RWPE2 (cell line): ENCODE data around the gene SPTLC2.

ENCODE experiments used
- ATAC-seq: fragments of 200-7000 bp; cut with Tn5 transposase; 3 replicates; pipeline ENCODE4 v1.9.1; 2021; ENCODE audit warnings: low read depth
- DNase-seq: peaks from one replicate; pipeline ENCODE4 v3.0.0-alpha.2; 2020; ENCODE audit warnings: low spot score
- H3K27ac ChIP-seq: fragments of 450-650 bp; 2 replicates; pipeline ENCODE4 v1.5.1; 2017; ENCODE audit warnings: mild to moderate bottlenecking; ENCODE audit not compliant: poor library complexity, severe bottlenecking
- H3K27me3 ChIP-seq: fragments of 250-450 bp; sonication (Bioruptor Pico); 2 replicates; pipeline ENCODE4 v1.5.1; 2021; ENCODE audit warnings: mild to moderate bottlenecking, moderate library complexity; ENCODE audit not compliant: insufficient read depth, poor library complexity, severe bottlenecking
- H3K36me3 ChIP-seq: fragments of 250-450 bp; sonication (Bioruptor Pico); 2 replicates; pipeline ENCODE4 v1.5.1; 2020; ENCODE audit warnings: low read depth, mild to moderate bottlenecking, moderate library complexity
- H3K4me1 ChIP-seq: fragments of 250-450 bp; sonication (Bioruptor Pico); 2 replicates; pipeline ENCODE4 v1.5.1; 2021; ENCODE audit warnings: mild to moderate bottlenecking, moderate library complexity; ENCODE audit not compliant: insufficient read depth, poor library complexity, severe bottlenecking
- H3K4me3 ChIP-seq: fragments of 250-450 bp; sonication (Bioruptor Pico); 2 replicates; pipeline ENCODE4 v1.5.1; 2021; ENCODE audit warnings: mild to moderate bottlenecking, moderate library complexity; ENCODE audit not compliant: severe bottlenecking
- H3K9me3 ChIP-seq: fragments of 250-450 bp; sonication (Bioruptor Pico); 2 replicates; pipeline ENCODE4 v1.5.1; 2021; ENCODE audit warnings: mild to moderate bottlenecking, moderate library complexity; ENCODE audit not compliant: severe bottlenecking
- TF ChIP-seq, protein P1 (sequence below): fragments of 450-650 bp; IDR thresholded peaks from one replicate; pipeline ENCODE4 v1.5.1; 2017; ENCODE audit warnings: mild to moderate bottlenecking, moderate library complexity; ENCODE audit not compliant: poor library complexity, severe bottlenecking

Gene SPTLC2

DNA sequence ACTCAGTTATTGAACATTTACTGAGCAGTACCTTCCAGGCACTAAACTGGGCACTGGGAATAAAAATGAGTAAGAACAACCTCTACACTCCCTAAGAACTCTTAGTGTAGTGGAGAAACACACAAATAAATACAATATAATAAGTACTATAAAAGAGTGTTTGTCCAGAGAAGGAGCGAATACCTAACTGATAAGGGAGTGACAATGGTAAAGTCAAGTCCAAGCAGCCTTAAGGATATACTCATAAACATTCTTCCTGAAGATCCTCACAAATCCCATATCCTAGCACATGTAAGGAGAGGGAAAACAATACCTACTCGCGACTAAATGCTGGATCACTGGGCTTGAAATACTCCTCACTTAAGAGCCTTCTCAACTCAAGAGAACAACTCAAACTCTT, 32.8 kb downstream of the SPTLC2 start:
- DNase-seq (no peak), ATAC-seq (no peak)
- Histone ChIP-seq H3K27me3 (no peaks in the 10 kb centered on the region), H3K27ac (no peak overlapping the region), H3K4me1 (peaks cover 10% of the 10 kb centered on the region), H3K4me3 (no peak overlapping the region), H3K9me3 (no peaks in the 10 kb centered on the region), H3K36me3 (peaks cover 9% of the 10 kb centered on the region; the same call in 1 of the 2 replicates)
- TF ChIP-seq, protein P1, sequence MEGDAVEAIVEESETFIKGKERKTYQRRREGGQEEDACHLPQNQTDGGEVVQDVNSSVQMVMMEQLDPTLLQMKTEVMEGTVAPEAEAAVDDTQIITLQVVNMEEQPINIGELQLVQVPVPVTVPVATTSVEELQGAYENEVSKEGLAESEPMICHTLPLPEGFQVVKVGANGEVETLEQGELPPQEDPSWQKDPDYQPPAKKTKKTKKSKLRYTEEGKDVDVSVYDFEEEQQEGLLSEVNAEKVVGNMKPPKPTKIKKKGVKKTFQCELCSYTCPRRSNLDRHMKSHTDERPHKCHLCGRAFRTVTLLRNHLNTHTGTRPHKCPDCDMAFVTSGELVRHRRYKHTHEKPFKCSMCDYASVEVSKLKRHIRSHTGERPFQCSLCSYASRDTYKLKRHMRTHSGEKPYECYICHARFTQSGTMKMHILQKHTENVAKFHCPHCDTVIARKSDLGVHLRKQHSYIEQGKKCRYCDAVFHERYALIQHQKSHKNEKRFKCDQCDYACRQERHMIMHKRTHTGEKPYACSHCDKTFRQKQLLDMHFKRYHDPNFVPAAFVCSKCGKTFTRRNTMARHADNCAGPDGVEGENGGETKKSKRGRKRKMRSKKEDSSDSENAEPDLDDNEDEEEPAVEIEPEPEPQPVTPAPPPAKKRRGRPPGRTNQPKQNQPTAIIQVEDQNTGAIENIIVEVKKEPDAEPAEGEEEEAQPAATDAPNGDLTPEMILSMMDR: no peak

DNA sequence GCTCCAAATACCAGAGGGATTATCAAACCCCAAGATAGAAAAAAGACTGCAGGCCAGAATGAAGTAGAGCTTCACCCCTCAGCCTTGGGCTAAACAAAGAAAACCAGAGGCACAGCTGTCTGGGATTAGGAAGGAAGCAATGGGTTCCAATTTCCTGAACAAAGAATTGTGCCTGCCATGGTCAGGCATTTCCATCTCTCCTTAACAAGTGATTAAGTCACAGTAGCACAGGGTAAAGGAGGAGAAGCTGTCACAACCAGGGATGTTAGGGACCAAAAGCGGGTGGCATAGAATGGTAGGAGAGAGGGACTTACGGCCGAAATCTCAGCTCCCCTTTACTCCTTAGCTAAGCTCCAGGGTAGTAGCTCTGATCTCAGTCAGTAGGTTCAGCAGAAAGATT, 33.9 kb downstream of the SPTLC2 start:
- H3K36me3 ChIP-seq: peaks cover 9% of the 10 kb centered on the region; the same call in 1 of the 2 replicates
- H3K27ac ChIP-seq: no peak overlapping the region
- no peak for ATAC-seq
- peaks cover 10% of the 10 kb centered on the region for H3K4me1 ChIP-seq
- H3K4me3 ChIP-seq: no peak overlapping the region
- no peaks in the 10 kb centered on the region for H3K27me3 ChIP-seq
- no peak for DNase-seq
- no peaks in the 10 kb centered on the region for H3K9me3 ChIP-seq
- TF ChIP-seq, protein P1: no peak

DNA sequence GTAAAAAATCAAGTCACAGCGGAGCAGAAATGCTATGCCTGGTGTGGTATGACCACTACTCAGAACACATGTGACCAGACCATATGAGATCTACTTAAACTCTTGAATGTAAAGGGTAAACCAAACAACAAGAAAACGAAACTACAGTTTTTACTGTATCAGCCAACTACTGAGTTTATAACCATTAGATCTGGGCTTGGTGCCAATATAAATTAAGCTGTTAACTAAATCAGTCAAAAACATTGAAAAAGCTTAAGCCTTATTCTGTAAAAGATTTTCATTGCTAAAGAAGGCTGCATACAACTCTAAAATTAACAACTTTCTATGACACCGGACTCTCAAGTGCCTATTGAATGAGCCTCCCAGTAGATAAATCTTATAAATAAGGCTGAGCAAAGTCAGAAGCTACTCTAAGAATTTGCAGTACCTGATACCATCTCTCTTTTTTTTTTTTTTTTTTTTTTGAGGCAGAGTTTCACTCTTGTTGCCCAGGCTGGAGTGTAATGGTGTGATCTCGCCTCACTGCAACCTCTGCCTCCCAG, 35.4 kb downstream of the SPTLC2 start:
- no peak for DNase-seq
- TF ChIP-seq, protein P1: no peak
- H3K4me3 ChIP-seq: peak overlapping the region; percentile 17
- H3K4me1 ChIP-seq: peaks cover 10% of the 10 kb centered on the region
- H3K27ac ChIP-seq: peak overlapping the region; percentile 34
- H3K9me3 ChIP-seq: no peaks in the 10 kb centered on the region
- H3K27me3 ChIP-seq: no peaks in the 10 kb centered on the region
- peaks cover 9% of the 10 kb centered on the region for H3K36me3 ChIP-seq
- peak; percentile 60 for ATAC-seq

DNA sequence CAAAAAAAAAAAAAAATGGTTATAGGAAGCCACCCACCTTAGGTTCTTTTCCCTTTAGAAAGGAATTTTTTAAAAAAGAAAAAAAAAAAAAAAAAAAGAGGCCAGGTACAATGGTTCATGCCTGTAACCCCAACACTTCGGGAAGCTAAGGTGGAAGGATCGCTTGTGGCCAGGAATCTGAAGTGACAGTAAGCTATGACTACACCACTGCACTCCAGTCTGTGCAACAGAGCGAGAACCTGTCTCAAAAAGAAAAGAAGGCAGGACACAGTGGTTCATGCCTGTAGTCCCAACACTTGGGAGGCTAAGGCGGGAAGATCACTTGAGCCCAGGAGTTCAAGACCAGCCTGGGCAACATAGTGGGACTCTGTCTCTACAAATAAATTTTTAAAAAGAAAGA, 36.0 kb downstream of the SPTLC2 start:
- H3K9me3 ChIP-seq: no peaks in the 10 kb centered on the region
- TF ChIP-seq, protein P1: no peak
- ATAC-seq: no peak
- DNase-seq: no peak
- H3K36me3 ChIP-seq: peaks cover 10% of the 10 kb centered on the region
- H3K4me3 ChIP-seq: no peak overlapping the region
- H3K27me3 ChIP-seq: no peaks in the 10 kb centered on the region
- peaks cover 10% of the 10 kb centered on the region for H3K4me1 ChIP-seq
- H3K27ac ChIP-seq: peak overlapping the region; percentile 34

DNA sequence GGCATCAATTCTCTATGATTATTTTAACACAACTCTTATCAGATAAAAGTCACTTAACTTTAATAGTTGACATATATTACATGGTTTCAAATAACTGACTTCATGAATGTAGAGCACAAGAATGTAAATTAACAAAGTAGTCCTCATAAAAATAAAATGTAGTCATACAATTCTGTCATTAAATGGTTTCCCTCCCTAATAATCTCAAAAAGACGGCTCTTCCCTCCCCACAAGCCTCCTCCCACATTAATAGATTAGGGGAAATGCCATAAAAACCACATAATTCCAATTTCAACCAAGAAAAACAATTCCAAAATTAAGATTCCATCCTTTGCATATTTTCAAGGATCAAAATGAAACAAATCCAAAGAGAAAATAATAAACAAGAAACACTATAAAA, 36.7 kb downstream of the SPTLC2 start:
- DNase-seq (no peak), ATAC-seq (no peak)
- TF ChIP-seq, protein P1: no peak
- Histone ChIP-seq H3K36me3 (peaks cover 10% of the 10 kb centered on the region), H3K9me3 (no peaks in the 10 kb centered on the region), H3K4me3 (no peak overlapping the region), H3K27me3 (no peaks in the 10 kb centered on the region), H3K4me1 (peaks cover 10% of the 10 kb centered on the region), H3K27ac (no peak overlapping the region)
